T47D (cell line): ENCODE results near the gene GTPBP4.
"Not testable (repeated sequence)": the region's sequence is repeated elsewhere in the genome, so short reads cannot be mapped to it uniquely, and the experiment has no call there.

Experiments
- DNase-seq, 2 experiments: peaks; one replicate each; pipeline versions ENCODE4 v3.0.0 to v3.0.0-alpha.2; 2011 to 2012; ENCODE audit warnings: low read depth in 1 of 2, low spot score in 1 of 2
- JUND ChIP-seq: IDR thresholded peaks from 2 replicates; pipeline ENCODE4 v1.6.1; 2012; ENCODE audit warnings: low read depth
- in situ Hi-C: cut with HindIII; loops from 2 replicates; pipeline ENCODE4 v1.10.0; 2016; ENCODE audit warnings: low sequenced_read_pairs, low pct_unique_long_range_greater_than_20kb

Gene GTPBP4

DNA sequence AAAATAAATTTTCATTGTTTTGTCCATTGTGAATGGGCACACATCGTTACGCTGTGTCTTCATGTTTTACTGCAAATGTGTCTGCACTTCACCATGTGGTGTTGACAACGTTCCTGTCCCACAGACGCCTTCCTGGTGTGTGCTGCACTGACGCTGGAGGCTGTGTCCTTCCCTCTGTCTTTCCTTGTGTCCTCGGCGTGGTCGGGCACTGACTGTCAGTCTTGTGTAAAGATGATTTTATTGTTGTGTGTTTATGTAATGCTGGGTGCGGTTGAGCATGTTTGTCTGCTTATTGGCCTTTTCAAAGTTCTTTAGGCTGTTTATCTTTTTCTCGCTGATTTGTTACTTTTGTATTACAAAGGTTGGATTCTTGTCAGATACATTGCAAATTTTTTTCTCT, 19.3 kb downstream of the GTPBP4 start:
- no peak for TF ChIP-seq JUND
- in situ Hi-C loops, result no loop called here
- DNase-seq, result no peak

DNA sequence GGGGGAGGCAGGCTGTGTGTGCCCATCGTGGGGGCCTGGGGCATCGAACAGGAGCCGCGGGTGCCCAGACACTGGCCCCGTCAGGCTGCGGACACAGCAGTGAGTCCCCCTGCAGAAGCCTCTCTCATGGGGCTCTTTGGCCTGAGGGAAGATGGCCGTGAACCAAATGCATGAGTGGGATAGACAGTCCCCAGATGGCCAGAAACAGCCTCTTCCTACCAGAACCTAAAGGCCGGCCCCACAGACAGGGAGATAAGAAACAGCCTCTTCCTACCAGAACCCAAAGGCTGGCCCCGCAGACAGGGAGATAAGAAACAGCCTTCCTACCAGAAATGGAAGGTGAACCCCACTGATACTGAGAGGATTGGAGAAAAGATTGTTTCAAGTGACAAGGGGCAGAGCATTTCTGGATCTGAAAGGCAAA, 20.8 kb downstream of the GTPBP4 start:
- in situ Hi-C loops, result no loop called here
- no peak for TF ChIP-seq JUND
- no peak for DNase-seq

DNA sequence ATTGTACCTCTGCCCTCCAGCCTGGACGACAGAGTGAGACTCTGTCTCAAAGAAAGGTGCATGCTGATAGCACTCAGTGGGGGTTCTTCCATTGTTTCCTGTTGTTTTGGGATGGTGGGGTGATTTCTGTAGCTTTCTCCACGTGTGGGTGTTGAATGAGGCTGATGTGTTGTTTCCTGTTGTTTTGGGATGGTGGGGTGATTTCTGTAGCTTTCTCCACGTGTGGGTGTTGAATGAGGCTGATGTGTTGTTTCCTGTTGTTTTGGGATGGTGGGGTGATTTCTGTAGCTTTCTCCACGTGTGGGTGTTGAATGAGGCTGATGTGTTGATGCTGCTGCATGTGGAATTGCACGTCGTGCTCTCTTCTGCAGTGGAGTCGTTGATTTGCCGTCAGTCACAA, 21.7 kb downstream of the GTPBP4 start:
- DNase-seq, in situ Hi-C loops: not testable (repeated sequence)

GRCh38 chr10:1010703-1011102, 22.5 kb downstream of the GTPBP4 start:
- DNase-seq, result no peak
- no peak for TF ChIP-seq JUND
- in situ Hi-C loops, result no loop called here

DNA sequence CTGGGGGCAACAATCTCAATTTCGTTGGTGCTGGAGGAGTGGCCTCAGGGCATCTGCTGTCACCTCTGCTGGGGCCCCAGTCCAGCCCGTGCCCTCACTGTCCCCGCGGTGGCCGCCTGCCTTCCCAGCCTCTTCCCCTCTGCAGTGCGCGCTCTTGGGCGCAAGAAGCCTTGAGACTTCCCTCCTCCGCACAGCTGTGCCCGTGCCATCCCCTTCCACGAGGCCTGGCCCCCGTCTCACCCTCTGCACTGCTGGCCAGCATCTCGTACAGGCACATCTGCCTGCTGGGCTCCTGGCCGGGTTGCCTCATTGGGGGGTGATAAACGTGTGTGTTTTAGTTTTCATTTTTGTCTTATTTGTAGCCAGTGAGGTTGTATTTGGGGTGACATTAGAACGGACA, 23.5 kb downstream of the GTPBP4 start:
- in situ Hi-C loops, result no loop called here
- DNase-seq, result no peak
- no peak for TF ChIP-seq JUND

DNA sequence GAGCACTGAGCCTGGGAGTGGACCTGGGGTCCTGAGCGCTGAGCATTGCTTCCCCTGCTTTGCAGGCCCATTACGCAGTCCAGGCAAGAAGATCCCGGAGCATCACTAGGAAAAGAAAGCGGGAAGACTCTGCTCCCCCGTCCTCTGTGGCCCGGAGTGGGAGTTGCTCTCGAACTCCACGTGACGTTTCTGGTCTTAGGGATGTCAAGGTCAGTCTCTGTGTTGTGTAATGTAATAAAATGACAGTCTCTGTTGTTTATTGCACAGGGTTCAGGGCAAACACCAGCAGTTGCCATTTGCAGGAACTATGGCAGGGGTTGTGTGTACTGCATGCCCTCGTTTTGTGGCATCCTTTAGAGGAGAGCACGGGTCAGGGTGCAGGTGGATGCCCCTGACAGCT, 27.5 kb downstream of the GTPBP4 start:
- in situ Hi-C loops, result no loop called here
- DNase-seq, result no peak
- no peak for TF ChIP-seq JUND

DNA sequence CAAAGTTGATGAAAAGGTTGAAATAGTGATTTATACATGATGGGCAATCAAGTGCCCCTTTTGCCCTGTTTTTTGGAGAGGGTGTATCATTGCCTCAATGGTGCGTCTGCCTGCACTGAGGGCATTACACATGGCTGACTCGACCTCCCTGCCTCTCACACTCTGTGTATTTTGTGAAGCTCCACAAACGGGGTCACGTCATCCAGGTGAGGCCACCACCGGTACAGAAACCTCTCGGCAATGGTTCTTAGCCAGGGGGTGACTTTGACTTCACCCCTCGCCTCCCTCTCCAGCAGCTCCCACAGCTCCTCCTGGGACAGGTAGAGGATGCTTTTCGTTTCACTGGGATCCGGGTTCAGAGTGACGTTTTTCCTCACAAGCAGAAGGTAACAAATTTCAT, 31.1 kb downstream of the GTPBP4 start:
- TF ChIP-seq JUND, result no peak
- in situ Hi-C loops, result no loop called here
- DNase-seq, result no peak

DNA sequence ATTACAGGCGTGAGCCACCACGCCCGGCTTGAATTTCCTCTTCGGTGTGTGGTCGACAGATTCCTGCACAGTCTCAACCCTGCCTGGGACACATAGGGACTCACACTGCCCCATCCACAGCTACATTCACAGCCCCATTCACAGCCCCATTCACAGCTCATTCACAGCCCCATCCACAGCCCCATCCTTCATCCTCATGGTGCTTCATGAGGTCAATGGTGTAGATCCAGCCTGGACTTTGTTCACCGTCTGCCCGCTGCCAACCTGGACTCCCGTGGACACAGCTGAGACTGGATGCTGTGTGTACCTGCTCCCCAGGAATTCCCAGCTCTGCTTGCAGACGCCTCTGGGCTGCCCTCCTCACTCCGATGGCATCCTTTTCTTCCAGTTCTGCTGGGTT, 32.2 kb downstream of the GTPBP4 start:
- DNase-seq, result no peak
- in situ Hi-C loops, result no loop called here
- TF ChIP-seq JUND, result no peak

DNA sequence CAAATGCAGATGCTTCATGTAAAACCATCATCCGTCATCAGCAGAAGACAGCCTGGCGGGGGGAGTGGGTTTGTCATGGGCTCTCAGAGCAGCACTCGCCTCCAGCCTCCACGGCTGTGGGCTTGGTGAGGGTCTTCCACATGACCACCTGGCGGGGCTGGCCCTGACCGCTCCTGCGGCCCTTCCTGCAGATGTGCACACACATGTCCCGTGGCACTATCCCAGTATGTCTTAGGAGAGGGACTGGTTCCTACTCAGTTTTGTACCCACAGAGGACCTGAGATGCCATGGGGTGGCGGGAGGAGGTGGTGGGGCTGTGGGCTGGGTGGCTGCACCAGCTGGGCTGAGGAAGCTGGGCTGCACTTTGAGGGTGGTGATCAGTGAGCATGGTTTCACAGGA, 32.7 kb downstream of the GTPBP4 start:
- in situ Hi-C loops, result no loop called here
- no peak for TF ChIP-seq JUND
- no peak for DNase-seq

- in situ Hi-C loops, result no loop called here
- TF ChIP-seq JUND, result no peak
- DNase-seq, result no peak
Observed at GRCh38 chr10:1022413-1022812, 34.2 kb downstream of the GTPBP4 start.

DNA sequence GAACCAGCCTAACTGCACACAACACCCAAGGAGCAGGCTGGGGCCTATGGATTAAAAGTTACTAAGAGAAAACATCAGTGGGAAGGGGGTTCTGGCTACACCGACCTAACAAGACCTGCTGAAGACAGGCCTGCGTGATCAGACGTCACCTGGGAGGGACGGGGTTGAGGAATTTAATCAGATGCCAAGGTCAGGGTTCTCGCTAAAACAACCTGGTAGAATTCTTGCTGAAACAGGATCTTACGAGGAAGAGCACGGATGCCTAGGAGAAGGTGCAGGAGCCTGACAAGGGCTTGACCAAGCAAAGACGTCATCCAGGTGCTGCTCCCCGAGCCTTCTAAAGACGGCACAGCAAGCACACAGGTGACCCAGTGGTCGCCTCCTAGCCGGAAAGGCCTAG, 35.9 kb downstream of the GTPBP4 start:
- in situ Hi-C loops, result no loop called here
- no peak for DNase-seq

GRCh38 chr10:1025683-1026082, 37.4 kb downstream of the GTPBP4 start, which contains the start of gene IDI2:
IDI2 (minus strand) TSS chr10:1025859; CDS start chr10:1024723, 1,136 bp downstream.
- no peak for DNase-seq
- TF ChIP-seq JUND, result no peak
- in situ Hi-C loops, result no loop called here

More for the DNA sequence above, 35.9 kb downstream of the GTPBP4 start:
- TF ChIP-seq JUND, result no peak

GRCh38 chr10:1026578-1026977, 38.3 kb downstream of the GTPBP4 start:
- DNase-seq, result no peak
- in situ Hi-C loops, result no loop called here
- TF ChIP-seq JUND, result no peak

DNA sequence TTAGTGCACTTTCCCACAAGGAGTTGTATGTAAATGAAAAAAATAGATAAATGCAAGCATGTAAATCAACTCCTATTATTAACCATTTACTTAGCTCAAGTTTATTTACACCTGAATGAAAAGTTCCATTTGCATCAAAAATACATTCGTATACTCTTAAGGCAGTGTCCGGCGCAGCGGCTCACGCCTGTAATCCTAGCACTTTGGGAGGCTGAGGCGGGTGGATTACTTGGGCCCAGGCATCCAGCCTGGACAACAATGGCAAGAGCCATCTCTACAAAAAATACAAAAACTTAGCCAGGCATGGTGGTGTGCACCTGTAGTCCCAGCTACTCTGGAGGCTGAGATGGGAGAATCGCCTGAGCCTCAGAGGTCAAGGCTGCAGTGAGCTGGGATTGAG, 41.6 kb downstream of the GTPBP4 start:
- in situ Hi-C loops, result no loop called here
- no peak for DNase-seq
- TF ChIP-seq JUND, result no peak
